SK-N-MC (cell line): ENCODE measurements around the gene ORC1.

Experiments
- EZH2 ChIP-seq: fragments of 200-600 bp; sonication (generic); IDR thresholded peaks from one replicate; pipeline ENCODE4 v1.6.1; 2017; ENCODE audit warnings: antibody characterized with exemption
- POLR2AphosphoS5 ChIP-seq: IDR thresholded peaks from 2 replicates; pipeline ENCODE4 v1.6.1; 2012; ENCODE audit warnings: mild to moderate bottlenecking, low read depth, low read length, borderline replicate concordance

GRCh38 chr1:52427152-52427551 lies 22.9 kb upstream of the ORC1 start:
- TF ChIP-seq EZH2: no peak
- TF ChIP-seq POLR2AphosphoS5: no peak
